NCI-H2196 treated with DMSO at 0.1 percent for 48 hours (cell line): ENCODE results near the gene CPSF6.

Experiments
- DNase-seq: peaks from one replicate; lab custom pipeline; 2025; ENCODE audit not compliant: unreplicated experiment; lab: John Stamatoyannopoulos, UW

The CPSF6 gene

DNA sequence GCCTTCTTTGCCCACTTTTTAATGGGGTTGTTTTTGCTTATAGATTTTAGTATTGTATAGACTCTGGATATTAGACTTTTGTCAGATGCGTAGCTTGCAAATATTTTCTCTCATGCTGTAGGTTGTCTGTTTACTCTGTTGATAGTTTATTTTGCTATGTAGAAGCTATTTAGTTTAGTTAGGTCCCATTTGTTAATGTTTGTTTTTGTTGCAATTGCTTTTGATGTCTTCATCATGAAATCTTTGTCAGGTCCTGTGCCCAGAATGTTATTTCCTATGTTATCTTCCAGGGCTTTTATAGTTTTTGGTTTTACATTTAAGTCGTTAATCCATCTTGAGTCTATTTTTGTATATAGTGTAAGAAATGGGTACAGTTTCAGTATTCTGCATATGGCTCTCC, 78.9 kb downstream of the CPSF6 start:
- DNase-seq = no peak

- no peak for DNase-seq
Observed at GRCh38 chr12:69321351-69321750, 82.0 kb downstream of the CPSF6 start.
